ENCODE results near the gene ARAP1.

Gene ARAP1

DNA sequence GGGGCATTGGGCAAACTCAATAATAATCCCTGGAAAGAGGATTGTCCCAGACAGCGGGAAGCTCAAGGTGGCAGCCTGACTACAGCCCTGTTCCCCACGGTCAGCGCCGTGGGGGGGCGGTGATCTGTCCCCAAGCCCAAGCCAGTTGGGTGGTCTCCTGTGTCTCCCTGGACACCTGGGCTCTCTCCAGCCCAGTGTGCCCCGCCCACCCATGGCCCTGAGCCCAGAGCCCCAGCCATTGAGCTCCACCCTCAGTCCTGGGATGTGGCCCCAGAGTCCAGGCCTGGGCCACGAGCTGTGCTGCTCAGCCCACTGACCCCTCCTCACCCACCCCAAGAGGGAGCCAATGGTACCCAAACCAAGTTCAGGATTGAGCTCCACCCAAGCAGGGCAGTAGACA is 50.1 kb downstream of the ARAP1 start:
- DNase-seq: no peak

DNA sequence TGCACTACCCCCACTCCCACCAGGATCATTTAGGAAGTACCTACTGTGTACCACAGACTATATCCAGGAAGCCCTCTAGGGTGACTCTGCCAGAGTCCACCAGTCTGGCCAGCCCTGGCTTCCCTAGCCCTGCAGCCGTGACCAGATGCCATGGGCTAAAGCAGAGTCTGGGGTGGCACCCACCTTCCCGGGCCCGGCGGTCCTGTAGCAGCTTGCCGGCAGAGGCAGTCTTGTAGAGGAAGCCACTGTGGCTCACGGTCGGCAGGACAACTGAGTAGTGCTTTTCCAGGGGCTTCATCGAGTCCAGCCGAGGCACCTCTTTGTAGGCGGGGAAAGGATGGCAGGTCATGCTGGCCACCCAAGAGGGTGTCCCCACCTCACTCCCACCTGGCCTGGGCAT is 50.7 kb downstream of the ARAP1 start:
- DNase-seq: no peak

DNA sequence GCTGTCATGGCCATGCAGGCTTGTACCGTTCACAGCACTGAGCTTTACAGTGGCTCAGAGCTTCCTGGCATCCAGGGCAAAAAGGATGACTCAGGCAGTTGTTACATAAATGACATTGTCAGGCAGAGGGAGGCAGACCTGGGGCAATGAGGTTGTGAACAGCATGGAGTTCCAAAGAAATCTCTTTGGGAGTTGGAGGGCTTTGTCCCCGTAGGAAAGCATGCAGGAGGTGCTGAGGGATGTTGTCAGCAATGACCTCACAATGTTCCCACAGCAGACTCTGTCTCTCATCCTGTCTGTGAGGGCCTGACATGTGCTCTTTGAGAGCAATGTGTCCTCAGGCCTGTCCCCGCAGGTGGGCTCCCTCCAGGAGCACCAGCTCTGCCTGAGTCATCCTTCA is 52.1 kb downstream of the ARAP1 start:
- no peak for DNase-seq

DNA sequence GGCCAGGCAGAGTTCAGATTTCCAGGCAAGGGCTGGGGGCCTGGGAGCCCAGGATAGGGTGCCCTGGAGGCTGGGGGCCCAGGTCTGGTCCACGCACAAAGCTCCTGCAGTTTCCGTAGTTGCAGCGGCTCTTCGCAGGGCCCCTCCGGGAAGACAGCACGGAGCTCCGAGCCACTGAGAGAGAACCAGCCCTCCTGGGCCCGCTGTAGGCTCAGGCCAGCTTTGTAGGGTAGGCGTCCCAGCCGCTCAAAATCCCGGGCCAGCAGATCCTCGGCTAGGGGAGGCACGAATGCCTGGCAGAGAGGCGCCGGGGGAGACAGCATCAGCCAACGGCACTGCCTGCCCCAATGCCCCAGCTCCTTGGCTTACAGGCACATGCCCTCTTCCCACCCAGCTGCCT is 54.4 kb downstream of the ARAP1 start:
- no peak for DNase-seq

DNA sequence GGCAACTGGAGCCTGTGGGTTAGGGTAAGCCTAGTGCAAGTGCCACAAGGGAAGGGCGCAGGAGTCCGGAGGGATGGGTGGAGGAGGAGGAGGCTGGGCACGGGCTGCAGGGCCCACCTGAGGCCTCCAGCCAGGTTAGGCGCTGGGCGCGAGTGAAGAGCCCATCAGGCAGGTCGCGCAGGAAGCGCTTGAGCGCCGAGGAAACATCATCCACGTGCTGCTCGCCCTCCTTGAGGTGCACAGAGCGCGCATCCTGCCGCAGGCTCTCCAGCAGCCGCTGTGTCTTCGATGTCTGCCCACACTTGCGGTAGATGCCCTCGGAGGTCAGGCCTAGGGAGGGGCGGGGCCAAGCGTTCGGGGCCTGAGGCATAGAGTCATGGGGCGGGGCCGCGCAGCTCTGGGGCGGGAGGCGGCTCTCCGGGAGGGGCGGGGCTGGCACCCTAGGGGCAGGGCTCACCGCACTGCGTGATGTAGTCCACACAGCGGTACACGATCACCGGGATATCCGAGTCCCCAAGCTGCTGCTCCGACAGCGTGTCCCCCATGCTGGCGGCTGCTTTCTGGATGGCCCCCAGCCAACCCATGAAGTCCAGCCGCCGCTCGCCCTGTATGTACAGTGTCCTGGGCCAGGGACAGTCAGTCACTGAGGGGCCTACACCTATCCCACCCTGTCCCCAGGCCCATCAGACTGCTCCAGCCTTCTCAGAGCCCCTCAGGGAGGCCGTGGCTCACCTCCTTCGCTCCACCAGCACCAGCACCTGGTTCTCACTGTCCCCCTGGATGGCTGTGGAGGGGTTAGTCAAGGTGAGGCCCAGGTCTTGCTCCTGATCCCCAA is 55.1 kb downstream of the ARAP1 start:
- DNase-seq: no peak

DNA sequence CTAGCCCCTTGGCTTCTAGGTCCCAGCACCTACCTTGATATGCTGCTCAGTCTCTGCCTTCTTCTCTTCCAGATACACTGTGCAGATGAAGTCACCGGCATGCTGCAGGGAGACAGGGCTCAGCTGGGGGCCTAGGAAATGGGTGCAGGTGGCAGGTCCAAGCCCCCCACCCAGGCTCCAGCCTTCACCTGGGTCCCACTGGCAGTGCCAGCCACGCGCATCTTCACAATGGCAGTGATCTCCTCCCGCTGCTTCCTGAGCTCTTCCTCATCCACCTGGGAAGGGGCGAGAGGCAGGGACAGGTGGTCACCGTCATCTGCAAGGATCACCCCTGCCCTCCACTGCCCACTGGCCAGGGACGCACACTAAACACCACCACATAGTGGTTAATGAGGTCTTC is 56.9 kb downstream of the ARAP1 start:
- no peak for DNase-seq

DNA sequence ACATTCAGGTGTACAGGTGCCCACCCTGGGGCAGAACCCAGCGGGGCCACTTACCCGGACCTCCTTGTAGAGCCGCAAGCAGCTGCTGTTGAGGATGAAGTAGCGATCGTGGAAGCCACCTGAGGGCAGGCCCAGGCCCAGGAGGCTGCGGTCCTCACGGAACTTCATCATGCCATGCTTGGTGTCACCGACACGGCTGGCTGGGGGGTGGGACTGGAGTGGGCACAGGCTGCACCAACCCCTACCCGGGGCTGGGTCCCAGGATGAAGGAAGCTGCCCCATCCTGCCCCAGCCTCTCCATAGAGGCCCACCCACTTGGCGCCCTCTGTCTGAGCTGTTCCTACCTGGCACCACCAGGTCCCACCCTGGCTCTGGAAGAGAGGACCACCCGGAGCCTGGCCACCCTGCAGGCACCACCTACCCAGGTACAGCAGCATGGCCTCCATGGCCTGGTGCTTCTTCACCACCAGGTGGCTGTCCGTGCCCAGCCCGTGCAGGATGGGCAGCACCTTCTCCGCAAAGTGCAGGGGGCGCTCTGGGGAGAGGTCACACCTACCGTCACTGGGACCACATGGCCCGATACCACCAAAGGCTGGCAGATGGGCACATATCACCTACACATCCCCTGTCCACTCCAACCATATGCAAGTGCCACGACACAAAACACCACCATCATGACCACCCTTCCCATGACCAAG is 58.8 kb downstream of the ARAP1 start:
- no peak for DNase-seq

DNA sequence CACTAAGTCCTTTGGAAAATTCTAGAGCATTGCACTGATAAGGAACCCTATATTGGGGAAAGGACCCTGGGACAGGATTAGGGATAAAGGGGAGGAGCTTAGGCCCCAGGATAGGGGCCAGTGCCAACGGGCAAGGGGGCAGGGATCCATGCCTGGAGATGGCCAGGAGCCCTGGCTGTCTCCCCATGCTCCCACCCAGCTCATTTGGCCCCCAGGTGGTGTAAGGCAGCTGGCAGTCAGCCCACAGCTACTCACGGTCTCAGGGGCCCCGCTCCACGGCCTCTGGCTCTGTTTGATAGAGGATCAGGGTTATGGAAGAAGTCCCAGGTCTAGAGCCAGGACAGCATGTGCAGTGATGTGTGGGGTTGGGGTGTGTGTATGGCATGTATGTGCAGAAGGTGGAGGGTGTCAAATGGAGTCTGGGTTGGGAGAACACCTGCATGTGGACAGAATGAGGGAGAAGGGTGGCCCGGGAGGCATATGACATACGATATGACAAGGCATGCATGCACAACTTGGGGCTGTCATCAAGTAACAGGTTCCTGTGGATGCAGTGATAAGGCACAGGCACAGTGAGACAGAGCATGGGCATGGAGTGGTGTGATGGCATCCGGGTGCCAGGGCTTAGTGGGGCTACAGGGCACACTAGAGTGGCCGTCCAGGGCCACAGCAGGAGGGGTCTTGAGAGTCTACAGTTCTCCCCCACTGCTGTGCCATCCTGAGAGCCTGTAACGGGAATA is 59.5 kb downstream of the ARAP1 start:
- no peak for DNase-seq

DNA sequence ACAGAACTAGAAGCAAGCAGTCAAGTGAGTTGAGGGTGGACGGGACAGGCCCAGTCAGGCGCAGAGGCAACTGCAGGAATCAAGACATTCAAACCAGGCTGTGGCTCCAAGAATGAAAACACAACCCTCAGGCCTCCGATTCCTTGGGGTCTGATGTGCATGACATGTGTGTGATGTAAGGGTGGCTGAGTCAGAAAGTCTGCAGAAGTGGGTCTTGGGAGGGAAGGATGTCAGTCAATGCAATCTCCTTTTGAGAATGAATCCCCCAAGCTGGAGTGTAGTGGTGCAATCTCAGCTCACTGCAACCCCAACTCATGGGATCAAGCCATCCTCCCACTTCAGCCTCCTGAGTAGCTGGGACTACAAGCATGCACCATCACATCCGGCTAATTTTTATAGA is 62.0 kb downstream of the ARAP1 start:
- DNase-seq: no peak

DNA sequence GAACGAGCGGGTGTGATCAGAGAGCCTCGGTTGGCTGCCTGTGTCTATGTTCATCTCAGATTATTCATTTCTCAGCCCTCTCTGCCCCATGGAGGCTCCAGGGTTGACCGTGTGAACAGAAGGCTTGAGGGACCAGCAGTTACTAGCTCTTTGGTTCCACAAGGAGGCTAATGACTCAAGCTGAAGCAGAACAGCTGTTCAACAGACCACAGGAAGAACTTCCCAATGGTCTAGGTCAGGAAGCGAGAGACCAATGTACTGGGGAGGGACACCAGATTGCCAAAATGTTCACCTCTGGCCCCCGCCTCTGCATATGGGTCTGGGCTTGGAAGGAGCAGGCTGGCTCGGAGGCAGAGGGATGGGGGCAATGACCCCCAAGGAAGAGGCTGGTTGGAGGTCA is 63.3 kb downstream of the ARAP1 start:
- DNase-seq: no peak

DNA sequence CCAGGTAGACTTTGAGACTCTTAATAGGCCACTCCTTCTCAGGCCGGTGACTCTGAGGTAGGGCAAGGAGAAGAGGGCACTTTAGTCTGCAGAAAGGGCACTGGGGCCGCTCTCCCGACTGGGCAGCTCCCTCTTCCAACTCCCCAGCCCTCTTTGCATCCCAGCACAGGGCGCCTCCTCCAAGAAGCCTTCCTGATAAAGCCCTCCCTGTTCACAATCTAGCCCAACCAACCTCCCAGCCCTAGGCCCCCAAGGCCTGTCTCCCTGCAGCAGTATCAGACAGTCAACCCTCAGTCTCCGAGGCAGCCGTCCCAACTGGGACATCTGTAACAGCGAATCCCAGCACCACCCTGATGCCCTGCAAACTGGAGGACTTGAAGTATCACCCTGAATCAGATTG is 63.7 kb downstream of the ARAP1 start:
- no peak for DNase-seq

DNA sequence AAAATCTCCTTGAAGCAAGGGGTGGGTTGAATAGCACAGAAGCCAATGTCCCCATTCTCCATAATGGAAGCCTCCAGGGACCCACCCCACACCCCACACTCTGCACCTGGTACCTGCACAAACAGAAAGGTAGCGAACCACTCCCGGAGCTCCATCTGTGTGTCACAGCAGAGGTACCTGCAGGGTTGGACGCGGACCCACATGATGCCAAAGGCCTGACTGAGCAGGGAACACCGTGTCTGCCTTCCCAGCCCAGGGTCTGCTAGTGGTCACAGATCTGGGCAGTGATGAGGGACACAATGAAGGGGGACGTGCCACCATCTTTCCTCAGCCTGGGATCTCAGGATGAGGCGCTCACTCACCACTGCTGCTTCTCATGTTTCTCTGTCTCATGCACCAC is 64.9 kb downstream of the ARAP1 start:
- no peak for DNase-seq

DNA sequence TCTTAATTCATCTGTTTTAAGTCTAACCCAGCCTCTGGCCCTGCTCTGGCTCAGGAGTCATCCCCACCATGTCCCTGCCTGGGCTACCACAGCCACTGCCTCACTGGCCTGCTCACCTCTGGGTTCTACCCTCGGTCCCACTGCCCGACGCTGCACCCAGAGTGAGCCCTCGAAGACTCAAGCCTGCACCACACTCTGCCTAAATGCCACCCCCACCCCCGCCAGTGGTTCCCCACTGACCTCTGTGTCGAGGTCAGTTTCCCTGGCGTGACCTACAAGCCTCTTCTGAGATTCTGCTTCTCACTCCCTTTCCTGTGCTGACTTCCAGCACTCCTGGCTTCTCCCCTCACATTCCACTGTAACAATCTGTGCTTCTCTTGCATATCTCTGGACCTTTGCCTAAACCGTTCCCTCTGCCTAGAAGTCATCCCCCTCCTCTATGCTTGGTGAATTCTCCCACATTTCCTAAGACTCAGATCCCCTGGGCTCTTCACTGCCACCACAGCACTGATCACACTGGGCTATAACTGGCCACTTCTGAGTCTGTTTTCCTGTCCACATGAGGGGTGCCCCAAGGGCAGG is 65.5 kb downstream of the ARAP1 start:
- DNase-seq: no peak

DNA sequence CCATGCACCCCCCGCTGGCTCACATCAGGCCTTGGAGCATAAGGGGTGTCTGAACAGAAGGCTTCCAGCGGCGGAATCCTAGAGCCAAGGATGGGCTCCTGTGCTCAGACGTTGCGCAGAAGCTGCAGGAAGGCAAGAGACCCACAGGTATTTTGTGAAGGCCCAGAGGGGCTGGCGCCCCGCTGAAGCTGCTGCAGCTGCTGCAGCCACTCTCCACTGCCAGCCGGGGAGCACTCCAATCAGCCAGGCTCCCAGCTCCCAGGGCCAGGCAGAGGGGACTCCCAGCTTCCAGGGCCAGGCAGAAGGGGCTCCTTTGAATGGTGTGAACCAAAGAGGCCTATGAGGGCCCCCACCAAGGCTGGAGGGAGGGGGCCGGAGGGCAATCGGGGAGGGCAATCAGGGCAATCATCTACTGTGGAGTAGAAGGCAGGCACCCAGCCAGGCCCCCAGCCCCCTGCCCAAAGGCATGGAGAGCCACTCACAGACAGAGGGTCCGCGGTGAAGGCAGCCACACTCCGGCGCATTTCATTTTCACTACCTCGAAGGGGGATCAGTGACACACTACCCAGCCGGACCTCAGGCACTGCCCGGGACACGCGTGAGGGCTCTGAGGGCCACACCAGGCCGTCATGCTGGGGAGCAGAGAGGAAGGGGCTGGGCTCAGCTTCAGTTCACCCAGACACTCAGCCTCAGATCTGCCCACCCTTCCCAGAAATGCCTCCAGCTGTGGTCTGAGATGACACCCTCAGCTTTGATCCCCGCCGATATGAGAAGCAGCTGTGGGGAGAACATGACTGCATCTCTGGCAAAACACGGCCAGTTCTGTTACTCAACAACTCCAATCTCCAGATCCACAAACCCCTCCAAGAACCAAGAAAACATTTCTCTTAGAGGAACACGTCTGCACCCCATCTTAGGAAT is 66.4 kb downstream of the ARAP1 start:
- DNase-seq: peak; percentile 47 to 51

DNA sequence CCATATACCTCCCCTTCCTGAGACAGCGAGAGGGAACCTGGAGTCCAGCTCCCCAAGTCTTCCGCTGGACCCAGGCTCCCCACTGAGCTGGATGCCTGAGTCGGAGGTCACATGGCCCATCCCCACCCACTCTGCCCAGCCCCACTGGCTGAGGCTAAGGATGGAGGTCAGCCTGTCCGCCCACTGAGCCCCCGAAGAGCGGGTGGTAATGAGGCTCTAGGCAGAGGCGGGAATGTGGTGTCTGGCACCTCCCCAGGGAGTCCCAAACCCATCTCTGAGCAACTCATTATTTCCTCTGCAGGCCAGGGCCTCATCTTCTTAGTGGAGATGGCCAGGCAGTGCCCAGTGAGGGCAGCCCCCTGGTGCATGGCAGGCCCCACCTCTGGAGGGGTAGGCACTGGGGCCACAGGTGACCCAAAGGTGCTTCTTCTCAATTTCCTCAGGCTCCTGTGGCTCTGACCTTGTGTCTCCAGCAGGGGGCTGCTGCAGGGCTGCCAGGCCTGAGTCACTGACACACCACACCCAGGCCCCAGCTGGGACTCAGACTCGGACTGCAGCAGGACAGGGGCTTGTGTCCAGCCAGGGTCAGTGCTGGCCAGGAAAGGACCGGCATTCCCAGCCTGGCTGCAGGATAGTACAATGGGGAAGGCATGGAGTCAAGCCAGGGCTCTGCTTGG is 67.8 kb downstream of the ARAP1 start:
- peak; percentile 37 to 47 for DNase-seq

DNA sequence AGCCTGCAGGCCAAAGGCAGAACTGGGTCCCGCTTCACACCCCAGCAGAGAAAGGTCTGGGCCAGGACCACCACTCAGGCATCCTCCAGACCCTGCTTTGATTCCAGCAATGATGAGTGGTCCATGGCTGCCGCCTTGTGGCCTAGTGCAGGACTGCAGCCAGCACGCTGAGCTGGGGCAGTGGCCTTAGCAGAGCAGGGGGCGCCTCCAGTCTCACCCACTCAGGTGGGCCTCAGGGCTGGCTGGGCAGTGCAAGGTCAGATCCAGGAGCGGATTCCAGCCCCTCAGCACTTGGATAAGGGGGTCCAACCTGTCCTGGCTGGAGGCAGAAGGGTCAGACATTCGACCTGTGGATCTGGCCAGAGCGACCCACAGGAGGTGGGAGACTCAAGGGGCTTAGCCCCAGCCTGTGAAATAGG is 68.4 kb downstream of the ARAP1 start:
- DNase-seq: peak; percentile 71 to 74

DNA sequence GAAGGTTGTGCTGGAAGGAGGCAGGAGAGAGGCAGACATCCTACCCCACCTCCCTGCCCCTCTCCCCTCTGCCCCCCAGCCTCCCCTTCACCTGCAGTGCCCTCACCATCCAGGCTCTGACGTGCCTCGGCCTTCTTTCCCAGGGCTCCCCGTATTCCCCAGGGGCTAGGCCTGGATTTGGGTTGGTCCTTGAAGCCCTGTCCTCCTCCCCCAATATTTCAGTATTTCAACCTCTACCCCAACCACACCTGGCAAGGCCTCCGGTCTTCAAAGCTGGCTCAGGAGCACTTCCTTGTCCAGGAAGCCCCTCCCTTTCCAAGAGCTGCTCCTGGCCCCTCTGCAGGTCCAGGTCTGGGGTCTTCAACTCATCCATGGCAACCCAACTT is 69.4 kb downstream of the ARAP1 start:
- DNase-seq: no peak

DNA sequence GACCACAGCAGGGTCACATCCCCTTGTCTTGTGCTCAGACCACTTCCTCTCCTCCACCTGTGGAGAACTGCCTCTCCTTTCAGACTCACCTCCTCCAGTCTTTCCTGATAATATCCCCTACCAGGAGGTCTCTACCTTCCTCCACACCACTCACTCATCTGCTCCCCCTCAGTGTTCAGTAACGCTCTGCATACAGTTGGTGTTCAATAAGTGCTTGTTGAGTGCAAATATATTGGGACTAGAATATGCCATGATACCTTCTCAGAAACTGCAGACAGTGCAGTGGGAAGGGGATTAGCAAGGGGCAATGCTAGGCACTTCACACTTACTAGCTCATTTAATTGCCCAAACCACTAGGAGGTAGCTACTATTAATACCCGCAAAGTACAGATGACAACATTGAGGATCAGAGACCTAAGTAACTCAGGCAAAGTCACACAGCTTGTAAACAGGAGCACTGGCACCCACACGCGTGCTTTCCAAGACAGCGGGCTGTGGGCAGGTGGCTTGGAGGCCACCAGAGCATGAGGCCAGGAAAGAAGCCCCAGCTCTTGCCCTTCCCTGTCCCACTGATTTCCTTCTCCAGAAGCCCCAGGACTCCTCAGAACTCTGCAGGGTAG is 69.9 kb downstream of the ARAP1 start:
- DNase-seq: no peak

DNA sequence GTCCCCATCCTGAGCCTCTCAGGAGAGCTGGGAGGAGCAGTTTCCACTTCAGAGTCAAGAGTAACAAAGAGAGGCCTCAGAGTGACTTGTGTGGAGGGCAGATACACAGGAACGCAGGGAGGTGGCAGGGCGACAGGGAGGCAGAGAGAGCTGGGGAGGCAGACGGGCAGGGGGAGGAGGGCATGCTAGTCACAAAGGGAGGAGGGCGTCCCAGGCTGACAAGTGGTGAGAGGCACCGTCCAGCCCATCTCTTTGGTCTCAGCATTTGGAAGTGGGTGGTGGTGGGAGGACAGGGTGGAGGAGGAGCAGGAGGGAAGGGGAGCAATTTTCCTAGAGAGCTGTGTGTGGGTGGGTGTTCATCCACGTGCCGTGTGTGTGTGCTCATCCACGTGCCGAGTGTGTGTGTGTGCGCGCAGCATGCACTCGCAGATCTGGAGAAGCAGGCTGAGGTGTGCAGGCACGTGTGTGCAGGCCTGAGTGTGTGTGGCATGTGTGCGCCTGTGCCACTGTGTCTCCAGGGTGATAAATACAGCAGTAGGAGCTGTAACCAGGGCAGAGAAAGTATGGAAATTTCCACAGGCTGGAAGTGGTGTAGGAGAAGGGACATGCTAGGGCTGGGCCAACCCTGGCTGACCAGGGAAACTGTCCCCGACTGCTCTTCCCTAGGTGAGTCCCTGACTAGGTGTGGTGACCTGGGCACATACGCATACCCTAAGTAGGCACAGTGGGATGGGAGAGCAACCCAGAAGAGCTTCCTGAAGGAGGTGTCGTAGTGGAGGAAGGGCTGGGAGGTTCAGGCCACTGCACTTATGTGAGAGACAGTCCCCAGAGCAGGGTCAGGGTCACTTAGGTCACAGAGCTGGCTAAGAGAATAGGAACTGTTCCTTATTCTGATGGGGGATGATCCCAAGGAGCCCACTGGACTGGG is 70.7 kb downstream of the ARAP1 start:
- DNase-seq: no peak

DNA sequence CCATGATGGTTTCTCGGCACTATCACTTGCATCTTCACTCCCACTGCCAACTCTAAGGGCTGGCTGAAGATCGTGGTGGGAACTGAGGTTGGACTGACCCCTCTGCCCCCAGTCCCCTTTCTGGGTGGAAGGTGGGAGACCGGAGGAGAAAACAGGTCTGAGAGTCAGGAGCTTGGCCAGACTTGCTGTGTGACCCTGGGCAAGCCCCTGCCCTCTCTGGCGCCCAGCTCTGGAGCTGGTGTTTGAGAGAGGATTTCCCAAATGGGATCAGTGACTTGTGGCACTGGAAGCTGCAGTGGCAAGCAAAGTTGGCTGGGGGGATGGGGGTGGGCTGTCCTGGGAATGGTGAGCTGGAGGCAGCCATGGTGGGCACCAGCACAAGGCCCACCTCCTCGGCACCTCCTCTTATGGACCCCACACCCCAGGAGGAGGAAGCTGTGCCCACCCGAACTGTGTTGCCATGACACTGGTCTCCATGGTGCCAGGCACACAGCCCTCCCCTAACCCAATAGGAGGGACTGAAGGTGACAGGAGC is 71.5 kb downstream of the ARAP1 start:
- DNase-seq: no peak
